Heart right ventricle (tissue), 16 donors: ENCODE measurements around the gene MX2. TPM values are rescaled to one million over a fixed set of nuclear protein-coding genes. Genes with fewer than 3 reads are reported as not detected.

ENCODE experiments used
- ATAC-seq, 8 donors: fragments of 200-7000 bp; cut with Tn5 transposase; one replicate each; pipeline ENCODE4 v1.9.1; 2020; ENCODE audit warnings: mild to moderate bottlenecking in 8 of 8, moderate library complexity in 8 of 8, moderate number of reproducible peaks in 1 of 8
- DNase-seq, 2 donors: peaks; one replicate each; pipeline ENCODE4 v3.0.0-alpha.2; 2020
- H3K27ac ChIP-seq, 10 donors: fragments of 200-600 bp; sonication (generic) in 2 of 10; one replicate each; pipeline versions ENCODE4 v1.5.0 to v1.8.0; 2020 to 2022; ENCODE audit warnings: mild to moderate bottlenecking in 3 of 10
- H3K27me3 ChIP-seq, 7 donors: fragments of 200-600 bp; one replicate each; pipeline ENCODE4 v1.8.0; 2021 to 2022; ENCODE audit warnings: mild to moderate bottlenecking in 2 of 7
- H3K36me3 ChIP-seq, 9 donors: fragments of 200-600 bp; sonication (generic) in 1 of 9; one replicate each; pipeline versions ENCODE4 v1.5.0 to v1.8.0; 2020 to 2022; ENCODE audit warnings: mild to moderate bottlenecking in 2 of 9
- H3K4me1 ChIP-seq, 9 donors: fragments of 200-600 bp; sonication (generic) in 1 of 9; one replicate each; pipeline versions ENCODE4 v1.5.0 to v1.8.0; 2020 to 2022; ENCODE audit warnings: mild to moderate bottlenecking in 4 of 9
- H3K4me3 ChIP-seq, 10 donors: fragments of 200-600 bp; sonication (generic) in 2 of 10; one replicate each; pipeline versions ENCODE4 v1.5.0 to v1.8.0; 2020 to 2022; ENCODE audit warnings: mild to moderate bottlenecking in 7 of 10, moderate library complexity in 2 of 10
- H3K9me3 ChIP-seq, 11 donors: fragments of 200-600 bp in 10 of 11; sonication (generic) in 2 of 11; one replicate each; pipeline versions ENCODE4 v1.5.0 to v1.8.0; 2013 to 2022; ENCODE audit warnings: mild to moderate bottlenecking in 2 of 11, control low read depth in 1 of 11, moderate library complexity in 1 of 11
- CTCF ChIP-seq, 9 donors: fragments of 200-600 bp; sonication (generic) in 2 of 9; IDR thresholded peaks; one replicate each; pipeline versions ENCODE4 v1.5.0 to v1.8.0; 2021 to 2022; ENCODE audit warnings: antibody characterized with exemption in 9 of 9, mild to moderate bottlenecking in 5 of 9, moderate library complexity in 1 of 9
- WGBS, 2 donors: extraction: QIAGEN DNeasy Blood & Tissue Kit; methylation state at CpG; one replicate each; pipeline ENCODE4 v1.1.7; 2013; ENCODE audit warnings: inconsistent platforms in 1 of 2; 5-methylcytosine and 5-hydroxymethylcytosine counted together
- intact Hi-C, 10 donors: fragments of 100-400 bp; cut with DNase I; formaldehyde crosslinking; loops; one replicate each; pipeline versions ENCODE4 v1.11.1 to v1.14.2; 2022
- polyA plus RNA-seq, 2 donors: library from polyadenylated mRNA; stranded (reverse); fragments of 200-250 nt; gene quantifications; one replicate each; pipeline ENCODE4 v1.2.3, GENCODE V29; 2013
- total RNA-seq, 10 donors: library from RNA; stranded (reverse); fragmentation: NEBNext Ultra II Directional in 3 of 10; extraction: Animal tissue kit (Norgen Biotek cat#: 25700) in 3 of 10; gene quantifications; one replicate each; pipeline versions ENCODE4 v1.2.1 to v1.2.4, GENCODE V29; 2021 to 2023
- donor health status: Arrhythmogenic right ventricular cardiomyopathy.
- donor health status: ischemic (EF 13 %, LVEDD 7.1; RV severe dilation, severe dysfunction).
- donor health status: healthy with polysubstance abuse.
- donor health status: DM: no; HTN: yes; CAD: no.
- donor health status: DM: no; HTN: no; CAD: no.
- donor health status: ischemic (EF 25% LVEDD 6.9; RV normal size, moderate dysfunction).
- donor health status: ischemic (EF 25% LVEDD 5.7; RV mildly dilated, moderate dysfunction).
- donor health status: healthy.
- donor health status: DM: yes; HTN: yes; CAD: no.
- donor health status: Ischemic cardiomyopathy.
- donor health status: ischemic (EF 35%, LVEDD 5.7; RV mildly dilated, moderate dysfunction).
- donor health status: nonischemic (EF 11% LVEDD 7.7; RV severe dilation, severe dysfunction).
- donor health status: DM: yes; HTN: yes; CAD: no.
- donor health status: PGD.
- donor health status: ischemic (EF 29% LVEDD 5.4; RV normal size, mild dysfunction).
- donor health status: nonischemic (EF 23%, LVEDD 6.1; RV moderate dilation, normal function).

Gene MX2
- total and polyA plus RNA-seq, 12 donors: 3.0 to 22.9 (median 6.6) TPM

GRCh38 chr21:41437729-41438128 lies 75.9 kb downstream of the MX2 start:
- Histone ChIP-seq H3K4me3 (no peak overlapping the region), H3K27me3 (no peaks in the 10 kb centered on the region), H3K27ac (no peak overlapping the region), H3K4me1 (no peaks in the 10 kb centered on the region), H3K36me3 (peaks cover 0 to 100% (median 63%) of the 10 kb centered on the region in 9 donors), H3K9me3 (peaks cover 0 to 17% (median 0%) of the 10 kb centered on the region in 11 donors)
- intact Hi-C loops: loop anchor here in 1 of 10 donors (5.0 kb wide), 1 partner anchor 50 kb away; no protein-coding TSS in a partner anchor
- TF ChIP-seq CTCF (IDR thresholded peaks at IDR 0.05): no peak
- 57 to 58% methylated on average over 2 of the region's 2 CpGs for WGBS, 2 donors
- ATAC-seq (no peak), DNase-seq (no peak)

- H3K27ac ChIP-seq: no peak overlapping the region
- DNase-seq (no peak), ATAC-seq (no peak)
- 88 to 94% methylated on average over 13 of the region's 13 CpGs for WGBS, 2 donors
- intact Hi-C loops: loop anchor here in 1 of 10 donors (5.0 kb wide), 1 partner anchor 51 kb away; no protein-coding TSS in a partner anchor
- peaks cover 0 to 100% (median 63%) of the 10 kb centered on the region in 9 donors for H3K36me3 ChIP-seq
- no peaks in the 10 kb centered on the region for H3K27me3 ChIP-seq
- peaks cover 0 to 17% (median 0%) of the 10 kb centered on the region in 11 donors for H3K9me3 ChIP-seq
- no peak overlapping the region for H3K4me3 ChIP-seq
- H3K4me1 ChIP-seq: no peaks in the 10 kb centered on the region
- TF ChIP-seq CTCF (IDR thresholded peaks at IDR 0.05): no peak
These were observed 76.7 kb downstream of the MX2 start for GRCh38 chr21:41438425-41439113.

- Histone ChIP-seq H3K27me3 (no peaks in the 10 kb centered on the region), H3K9me3 (peaks cover 0 to 13% (median 0%) of the 10 kb centered on the region in 11 donors), H3K27ac (no peak overlapping the region), H3K4me1 (no peaks in the 10 kb centered on the region), H3K36me3 (peaks cover 0 to 100% (median 61%) of the 10 kb centered on the region in 9 donors), H3K4me3 (no peak overlapping the region)
- 71 to 88% methylated on average over 4 of the region's 4 CpGs for WGBS, 2 donors
- no peak for TF ChIP-seq CTCF (IDR thresholded peaks at IDR 0.05)
- ATAC-seq: no peak
- DNase-seq: no peak
- intact Hi-C loops: loop anchor here in 1 of 10 donors (5.0 kb wide), 1 partner anchor 52 kb away; no protein-coding TSS in a partner anchor
These were observed 77.4 kb downstream of the MX2 start for GRCh38 chr21:41439248-41439647.

- Histone ChIP-seq H3K9me3 (no peaks in the 10 kb centered on the region), H3K4me1 (no peaks in the 10 kb centered on the region), H3K27me3 (no peaks in the 10 kb centered on the region), H3K27ac (no peak overlapping the region), H3K4me3 (no peak overlapping the region), H3K36me3 (peaks cover 0 to 100% (median 52%) of the 10 kb centered on the region in 9 donors)
- 95 to 97% methylated on average over 14 of the region's 14 CpGs for WGBS, 2 donors
- ATAC-seq (no peak), DNase-seq (no peak)
- TF ChIP-seq CTCF (IDR thresholded peaks at IDR 0.05): no peak
- intact Hi-C loops: no loop called here
These were observed 79.7 kb downstream of the MX2 start for GRCh38 chr21:41441546-41441945.
